22Rv1 (cell line): Measurements from ENCODE around the gene SUSD3.

Experiments
- CTCF ChIP-seq: fragments of 450-650 bp; IDR thresholded peaks from 2 replicates; pipeline ENCODE4 v1.5.1; 2017; ENCODE audit warnings: mild to moderate bottlenecking
- ZFX ChIP-seq: fragments of 450-650 bp; IDR thresholded peaks from 2 replicates; pipeline ENCODE4 v1.6.1; 2017; ENCODE audit warnings: antibody characterized with exemption, borderline replicate concordance

DNA sequence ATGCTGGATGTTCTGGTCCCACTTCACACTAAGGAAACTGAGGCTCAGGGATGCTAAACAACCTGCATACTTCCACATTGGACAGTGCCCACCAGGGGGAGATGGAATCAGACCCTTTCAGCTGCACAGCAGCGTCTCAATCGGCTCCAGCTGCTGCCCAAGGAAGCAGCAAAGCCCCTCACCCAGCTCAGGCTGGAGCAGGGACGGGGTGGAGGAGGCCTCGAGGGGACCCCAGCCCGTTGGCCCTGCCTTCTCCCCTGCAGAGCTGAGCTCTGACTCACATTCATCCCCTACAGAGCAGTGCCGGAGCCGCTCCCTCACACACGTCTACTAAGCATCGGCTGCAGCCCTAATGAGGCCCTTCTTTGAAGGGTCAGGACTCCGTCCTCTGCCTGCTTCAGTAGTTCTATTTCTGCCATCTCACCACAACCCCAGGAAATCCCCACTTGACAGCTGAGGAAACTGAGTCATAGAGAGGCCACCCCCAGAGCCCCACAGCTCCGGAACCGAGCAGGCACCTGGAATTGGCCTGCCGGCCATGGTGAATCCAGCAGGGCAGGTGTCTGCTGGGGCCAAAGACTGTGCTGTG, 21.5 kb upstream of the SUSD3 start:
- TF ChIP-seq CTCF (no peak), ZFX (no peak)
